Ishikawa (cell line): ENCODE data around the gene OR10G7.

ENCODE experiments used
- CEBPB ChIP-seq: IDR thresholded peaks from 2 replicates; pipeline ENCODE4 v1.6.1; 2012
- CREB1 ChIP-seq: IDR thresholded peaks from 2 replicates; pipeline ENCODE4 v1.6.1; 2012; ENCODE audit warnings: low read depth
- EP300 ChIP-seq: IDR thresholded peaks from 2 replicates; pipeline ENCODE4 v1.6.1; 2012; ENCODE audit warnings: borderline replicate concordance
- MAX ChIP-seq: IDR thresholded peaks from 2 replicates; pipeline ENCODE4 v1.6.1; 2012
- RAD21 ChIP-seq: IDR thresholded peaks from 2 replicates; pipeline ENCODE4 v1.6.1; 2012; ENCODE audit warnings: low read depth
- REST ChIP-seq: IDR thresholded peaks from 2 replicates; pipeline ENCODE4 v1.6.1; 2012; ENCODE audit warnings: low read depth, mild to moderate bottlenecking
- TAF1 ChIP-seq: IDR thresholded peaks from 2 replicates; pipeline ENCODE4 v1.6.1; 2012; ENCODE audit warnings: low read depth, mild to moderate bottlenecking
- TCF12 ChIP-seq: IDR thresholded peaks from 2 replicates; pipeline ENCODE4 v1.6.1; 2012; ENCODE audit warnings: low read depth
- USF1 ChIP-seq: IDR thresholded peaks from 2 replicates; pipeline ENCODE4 v1.6.1; 2012
- YY1 ChIP-seq: IDR thresholded peaks from 2 replicates; pipeline ENCODE4 v1.6.1; 2012; ENCODE audit warnings: low read depth

DNA sequence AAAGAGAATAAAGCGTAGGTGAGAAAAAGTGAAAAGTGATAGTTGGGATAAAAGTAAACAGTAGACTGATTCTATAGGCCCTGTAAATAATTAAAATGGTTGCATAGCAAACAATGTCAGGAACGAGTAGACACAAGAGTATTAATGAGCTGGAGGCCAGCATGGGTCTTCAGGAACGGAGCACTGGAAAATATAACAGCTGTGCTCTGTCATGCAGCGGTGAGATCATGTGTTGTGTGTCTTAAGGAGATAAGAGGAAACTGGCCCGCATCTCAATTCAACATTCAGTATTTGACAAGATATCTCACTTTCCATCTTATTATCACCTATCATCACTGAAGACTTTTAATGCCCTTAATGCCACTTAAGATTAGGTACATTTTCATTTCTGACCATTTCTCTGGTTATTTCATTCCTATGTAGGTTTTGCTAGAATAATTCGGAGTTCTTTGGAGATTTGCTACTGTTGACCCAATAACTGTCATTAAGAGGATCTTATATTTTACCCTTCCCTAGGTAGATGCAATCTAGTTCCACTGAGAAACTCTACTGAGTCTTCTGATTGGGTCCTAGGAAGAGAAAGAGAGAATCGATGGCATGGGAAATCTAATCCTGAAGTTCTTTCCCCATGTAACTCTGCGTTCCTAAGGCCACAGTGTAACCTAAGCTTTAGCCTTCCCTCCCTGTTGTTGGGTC, 38.7 kb upstream of the OR10G7 start:
- no peak for TF ChIP-seq REST
- no peak for TF ChIP-seq USF1
- no peak for TF ChIP-seq CEBPB
- no peak for TF ChIP-seq MAX
- no peak for TF ChIP-seq YY1
- no peak for TF ChIP-seq TCF12
- no peak for TF ChIP-seq CREB1
- no peak for TF ChIP-seq EP300
- no peak for TF ChIP-seq TAF1
- TF ChIP-seq RAD21, result no peak
